ENCODE data around the gene DHRSX. TPM values are rescaled to one million over a fixed set of nuclear protein-coding genes. Genes with fewer than 3 reads are reported as not detected.
"Not testable (repeated sequence)": the region's sequence is repeated elsewhere in the genome, so short reads cannot be mapped to it uniquely, and the experiment has no call there.

Gene DHRSX
- total RNA-seq, 1 donor from 2014 or later = 9.9 TPM

- H3K27ac ChIP-seq (ENCODE audit: low read depth, low read length) = no peak overlapping the region
- no peaks in the 10 kb centered on the region for H3K9me3 ChIP-seq (ENCODE audit: control insufficient read depth in 3 of 3, low read length in 3 of 3)
- H3K4me3 ChIP-seq (ENCODE audit: low read length in 3 of 3) = no peak overlapping the region
- H3K36me3 ChIP-seq (ENCODE audit: control insufficient read depth in 3 of 3, insufficient read depth in 3 of 3, low read length in 3 of 3) = peaks cover 0 to 2% (median 0%) of the 10 kb centered on the region in 3 donors
- H3K27me3 ChIP-seq (ENCODE audit: control insufficient read depth in 3 of 3, insufficient read depth in 3 of 3, low read length in 3 of 3) = no peaks in the 10 kb centered on the region
- H3K4me1 ChIP-seq (ENCODE audit: control insufficient read depth in 3 of 3, insufficient read depth in 3 of 3, low read length in 3 of 3) = no peaks in the 10 kb centered on the region
- no peak overlapping the region for H3K9ac ChIP-seq (ENCODE audit: low read depth in 1 of 3, low read length in 3 of 3)
These were observed 68.4 kb downstream of the DHRSX start for GRCh38 chrX:2432298-2432863.

- Histone ChIP-seq H3K27me3 (ENCODE audit: control insufficient read depth in 3 of 3, insufficient read depth in 3 of 3, low read length in 3 of 3) (no peaks in the 10 kb centered on the region), H3K9ac (ENCODE audit: low read depth in 1 of 3, low read length in 3 of 3) (no peak overlapping the region), H3K4me3 (ENCODE audit: low read length in 3 of 3) (no peak overlapping the region), H3K4me1 (ENCODE audit: control insufficient read depth in 3 of 3, insufficient read depth in 3 of 3, low read length in 3 of 3) (no peaks in the 10 kb centered on the region), H3K9me3 (ENCODE audit: control insufficient read depth in 3 of 3, low read length in 3 of 3) (no peaks in the 10 kb centered on the region), H3K27ac (ENCODE audit: low read depth, low read length) (no peak overlapping the region), H3K36me3 (ENCODE audit: control insufficient read depth in 3 of 3, insufficient read depth in 3 of 3, low read length in 3 of 3) (peaks cover 0 to 2% (median 0%) of the 10 kb centered on the region in 3 donors)
These were observed 70.4 kb downstream of the DHRSX start for GRCh38 chrX:2430265-2430825.

GRCh38 chrX:2427737-2428136, 73.0 kb downstream of the DHRSX start:
- peaks cover 0 to 5% (median 4%) of the 10 kb centered on the region in 3 donors for H3K36me3 ChIP-seq (ENCODE audit: control insufficient read depth in 3 of 3, insufficient read depth in 3 of 3, low read length in 3 of 3)
- no peak overlapping the region for H3K4me3 ChIP-seq (ENCODE audit: low read length in 3 of 3)
- no peak overlapping the region for H3K27ac ChIP-seq (ENCODE audit: low read depth, low read length)
- H3K4me1 ChIP-seq (ENCODE audit: control insufficient read depth in 3 of 3, insufficient read depth in 3 of 3, low read length in 3 of 3) = no peaks in the 10 kb centered on the region
- no peak overlapping the region for H3K9ac ChIP-seq (ENCODE audit: low read depth in 1 of 3, low read length in 3 of 3)
- H3K9me3 ChIP-seq (ENCODE audit: control insufficient read depth in 3 of 3, low read length in 3 of 3) = no peaks in the 10 kb centered on the region
- H3K27me3 ChIP-seq (ENCODE audit: control insufficient read depth in 3 of 3, insufficient read depth in 3 of 3, low read length in 3 of 3) = no peaks in the 10 kb centered on the region

GRCh38 chrX:2427147-2427546, 73.6 kb downstream of the DHRSX start:
- Histone ChIP-seq H3K4me3 (ENCODE audit: low read length in 3 of 3) (no peak overlapping the region), H3K9ac (ENCODE audit: low read depth in 1 of 3, low read length in 3 of 3) (no peak overlapping the region), H3K27ac (ENCODE audit: low read depth, low read length) (no peak overlapping the region), H3K27me3 (ENCODE audit: control insufficient read depth in 3 of 3, insufficient read depth in 3 of 3, low read length in 3 of 3) (no peaks in the 10 kb centered on the region), H3K4me1 (ENCODE audit: control insufficient read depth in 3 of 3, insufficient read depth in 3 of 3, low read length in 3 of 3) (no peaks in the 10 kb centered on the region), H3K36me3 (ENCODE audit: control insufficient read depth in 3 of 3, insufficient read depth in 3 of 3, low read length in 3 of 3) (peaks cover 0 to 5% (median 4%) of the 10 kb centered on the region in 3 donors), H3K9me3 (ENCODE audit: control insufficient read depth in 3 of 3, low read length in 3 of 3) (no peaks in the 10 kb centered on the region)

GRCh38 chrX:2426289-2426882, 74.4 kb downstream of the DHRSX start:
- Histone ChIP-seq H3K4me1 (ENCODE audit: control insufficient read depth in 3 of 3, insufficient read depth in 3 of 3, low read length in 3 of 3) (no peaks in the 10 kb centered on the region), H3K4me3 (ENCODE audit: low read length in 3 of 3) (no peak overlapping the region), H3K27me3 (ENCODE audit: control insufficient read depth in 3 of 3, insufficient read depth in 3 of 3, low read length in 3 of 3) (no peaks in the 10 kb centered on the region), H3K9me3 (ENCODE audit: control insufficient read depth in 3 of 3, low read length in 3 of 3) (no peaks in the 10 kb centered on the region), H3K9ac (ENCODE audit: low read depth in 1 of 3, low read length in 3 of 3) (no peak overlapping the region), H3K36me3 (ENCODE audit: control insufficient read depth in 3 of 3, insufficient read depth in 3 of 3, low read length in 3 of 3) (peaks cover 0 to 6% (median 5%) of the 10 kb centered on the region in 3 donors), H3K27ac (ENCODE audit: low read depth, low read length) (no peak overlapping the region)

GRCh38 chrX:2425286-2426071, 75.3 kb downstream of the DHRSX start:
- no peaks in the 10 kb centered on the region for H3K27me3 ChIP-seq (ENCODE audit: control insufficient read depth in 3 of 3, insufficient read depth in 3 of 3, low read length in 3 of 3)
- peaks cover 0 to 8% (median 5%) of the 10 kb centered on the region in 3 donors for H3K36me3 ChIP-seq (ENCODE audit: control insufficient read depth in 3 of 3, insufficient read depth in 3 of 3, low read length in 3 of 3)
- H3K9ac ChIP-seq (ENCODE audit: low read depth in 1 of 3, low read length in 3 of 3) = no peak overlapping the region
- H3K9me3 ChIP-seq (ENCODE audit: control insufficient read depth in 3 of 3, low read length in 3 of 3) = no peaks in the 10 kb centered on the region
- no peak overlapping the region for H3K27ac ChIP-seq (ENCODE audit: low read depth, low read length)
- H3K4me3 ChIP-seq (ENCODE audit: low read length in 3 of 3) = no peak overlapping the region
- no peaks in the 10 kb centered on the region for H3K4me1 ChIP-seq (ENCODE audit: control insufficient read depth in 3 of 3, insufficient read depth in 3 of 3, low read length in 3 of 3)

- Histone ChIP-seq H3K9me3 (ENCODE audit: control insufficient read depth in 3 of 3, low read length in 3 of 3) (no peaks in the 10 kb centered on the region), H3K36me3 (ENCODE audit: control insufficient read depth in 3 of 3, insufficient read depth in 3 of 3, low read length in 3 of 3) (peaks cover 0 to 8% (median 5%) of the 10 kb centered on the region in 3 donors), H3K27ac (ENCODE audit: low read depth, low read length) (no peak overlapping the region), H3K4me1 (ENCODE audit: control insufficient read depth in 3 of 3, insufficient read depth in 3 of 3, low read length in 3 of 3) (no peaks in the 10 kb centered on the region), H3K27me3 (ENCODE audit: control insufficient read depth in 3 of 3, insufficient read depth in 3 of 3, low read length in 3 of 3) (no peaks in the 10 kb centered on the region), H3K9ac (ENCODE audit: low read depth in 1 of 3, low read length in 3 of 3) (no peak overlapping the region), H3K4me3 (ENCODE audit: low read length in 3 of 3) (no peak overlapping the region)
These were observed 76.5 kb downstream of the DHRSX start for GRCh38 chrX:2424317-2424716.

GRCh38 chrX:2423899-2424298, 76.9 kb downstream of the DHRSX start:
- peaks cover 0 to 8% (median 5%) of the 10 kb centered on the region in 3 donors for H3K36me3 ChIP-seq (ENCODE audit: control insufficient read depth in 3 of 3, insufficient read depth in 3 of 3, low read length in 3 of 3)

GRCh38 chrX:2423282-2423681, 77.5 kb downstream of the DHRSX start:
- Histone ChIP-seq H3K27ac (ENCODE audit: low read depth, low read length) (no peak overlapping the region), H3K9ac (ENCODE audit: low read depth in 1 of 3, low read length in 3 of 3) (no peak overlapping the region), H3K4me3 (ENCODE audit: low read length in 3 of 3) (no peak overlapping the region), H3K36me3 (ENCODE audit: control insufficient read depth in 3 of 3, insufficient read depth in 3 of 3, low read length in 3 of 3) (peaks cover 0 to 8% (median 5%) of the 10 kb centered on the region in 3 donors), H3K9me3 (ENCODE audit: control insufficient read depth in 3 of 3, low read length in 3 of 3) (no peaks in the 10 kb centered on the region), H3K4me1 (ENCODE audit: control insufficient read depth in 3 of 3, insufficient read depth in 3 of 3, low read length in 3 of 3) (no peaks in the 10 kb centered on the region), H3K27me3 (ENCODE audit: control insufficient read depth in 3 of 3, insufficient read depth in 3 of 3, low read length in 3 of 3) (no peaks in the 10 kb centered on the region)

More at GRCh38 chrX:2423899-2424298, 76.9 kb downstream of the DHRSX start:
- no peak overlapping the region for H3K27ac ChIP-seq (ENCODE audit: low read depth, low read length)
- no peaks in the 10 kb centered on the region for H3K9me3 ChIP-seq (ENCODE audit: control insufficient read depth in 3 of 3, low read length in 3 of 3)
- no peaks in the 10 kb centered on the region for H3K4me1 ChIP-seq (ENCODE audit: control insufficient read depth in 3 of 3, insufficient read depth in 3 of 3, low read length in 3 of 3)
- H3K4me3 ChIP-seq (ENCODE audit: low read length in 3 of 3) = no peak overlapping the region
- no peak overlapping the region for H3K9ac ChIP-seq (ENCODE audit: low read depth in 1 of 3, low read length in 3 of 3)
- no peaks in the 10 kb centered on the region for H3K27me3 ChIP-seq (ENCODE audit: control insufficient read depth in 3 of 3, insufficient read depth in 3 of 3, low read length in 3 of 3)

GRCh38 chrX:2419418-2419817, 81.4 kb downstream of the DHRSX start:
- H3K9ac ChIP-seq (ENCODE audit: low read depth in 1 of 3, low read length in 3 of 3); H3K36me3 ChIP-seq (ENCODE audit: control insufficient read depth in 3 of 3, insufficient read depth in 3 of 3, low read length in 3 of 3); H3K27me3 ChIP-seq (ENCODE audit: control insufficient read depth in 3 of 3, insufficient read depth in 3 of 3, low read length in 3 of 3); H3K4me3 ChIP-seq (ENCODE audit: low read length in 3 of 3); H3K27ac ChIP-seq (ENCODE audit: low read depth, low read length); H3K9me3 ChIP-seq (ENCODE audit: control insufficient read depth in 3 of 3, low read length in 3 of 3); H3K4me1 ChIP-seq (ENCODE audit: control insufficient read depth in 3 of 3, insufficient read depth in 3 of 3, low read length in 3 of 3): not testable (repeated sequence)

Measured in skeletal muscle tissue (tissue), 4 donors.